Adrenal gland (tissue), 5 donors: ENCODE data around the gene EPHA10.

Experiments used
- CTCF ChIP-seq, 6 experiments: fragments of 450-650 bp in 4 of 6; fragments of 200-600 bp in 2 of 6; sonication (generic) in 1 of 6; IDR thresholded peaks; 1 replicate in 5 of 6; 2 replicates in 1 of 6; pipeline versions ENCODE4 v1.5.1 to v1.8.0; 2016 to 2021; ENCODE audit warnings: antibody characterized with exemption in 6 of 6, mild to moderate bottlenecking in 2 of 6, moderate library complexity in 1 of 6
- POLR2A ChIP-seq, 2 donors: fragments of 450-650 bp; IDR thresholded peaks; one replicate each; pipeline ENCODE4 v1.6.1; 2017; ENCODE audit warnings: antibody characterized with exemption in 2 of 2, mild to moderate bottlenecking in 2 of 2, moderate library complexity in 1 of 2
- donor health status: DM: no; HTN: no; CAD: no.

DNA sequence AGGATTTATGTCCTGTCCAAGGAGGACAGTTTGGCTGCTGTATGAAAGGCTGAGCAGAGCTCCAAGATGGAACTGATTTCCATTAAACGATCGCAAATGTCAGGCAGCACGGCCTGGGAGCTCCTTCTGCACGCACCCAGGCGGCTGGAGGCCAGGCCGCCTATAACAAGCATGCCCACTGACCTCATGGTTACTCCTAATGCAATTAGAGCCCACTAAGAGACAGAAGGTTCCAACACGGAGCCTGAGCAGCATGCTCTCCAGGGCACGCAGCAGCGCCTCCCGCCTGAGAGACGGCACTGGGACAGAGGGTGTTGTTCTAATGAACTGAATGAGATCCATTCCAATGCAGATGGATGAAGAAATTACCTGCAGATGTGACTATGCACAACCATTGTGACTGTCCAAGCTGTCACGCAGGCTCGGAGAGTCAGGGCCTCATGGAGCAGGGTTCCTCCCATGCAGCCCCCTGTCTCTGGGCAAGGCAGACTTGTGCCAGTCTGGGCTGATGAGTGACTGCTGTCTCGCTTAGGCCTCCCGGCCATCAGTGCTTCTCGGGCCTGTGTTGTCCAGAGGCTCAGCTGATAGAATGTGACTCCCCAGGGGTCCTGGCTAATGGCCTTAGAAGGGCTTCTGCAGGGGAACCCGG, 97.8 kb downstream of the EPHA10 start:
- no peak for TF ChIP-seq CTCF (IDR thresholded peaks at IDR 0.05)
- no peak for TF ChIP-seq POLR2A (IDR thresholded peaks at IDR 0.05)
